ENCODE data around the gene PRM1.

PRM1 gene

DNA sequence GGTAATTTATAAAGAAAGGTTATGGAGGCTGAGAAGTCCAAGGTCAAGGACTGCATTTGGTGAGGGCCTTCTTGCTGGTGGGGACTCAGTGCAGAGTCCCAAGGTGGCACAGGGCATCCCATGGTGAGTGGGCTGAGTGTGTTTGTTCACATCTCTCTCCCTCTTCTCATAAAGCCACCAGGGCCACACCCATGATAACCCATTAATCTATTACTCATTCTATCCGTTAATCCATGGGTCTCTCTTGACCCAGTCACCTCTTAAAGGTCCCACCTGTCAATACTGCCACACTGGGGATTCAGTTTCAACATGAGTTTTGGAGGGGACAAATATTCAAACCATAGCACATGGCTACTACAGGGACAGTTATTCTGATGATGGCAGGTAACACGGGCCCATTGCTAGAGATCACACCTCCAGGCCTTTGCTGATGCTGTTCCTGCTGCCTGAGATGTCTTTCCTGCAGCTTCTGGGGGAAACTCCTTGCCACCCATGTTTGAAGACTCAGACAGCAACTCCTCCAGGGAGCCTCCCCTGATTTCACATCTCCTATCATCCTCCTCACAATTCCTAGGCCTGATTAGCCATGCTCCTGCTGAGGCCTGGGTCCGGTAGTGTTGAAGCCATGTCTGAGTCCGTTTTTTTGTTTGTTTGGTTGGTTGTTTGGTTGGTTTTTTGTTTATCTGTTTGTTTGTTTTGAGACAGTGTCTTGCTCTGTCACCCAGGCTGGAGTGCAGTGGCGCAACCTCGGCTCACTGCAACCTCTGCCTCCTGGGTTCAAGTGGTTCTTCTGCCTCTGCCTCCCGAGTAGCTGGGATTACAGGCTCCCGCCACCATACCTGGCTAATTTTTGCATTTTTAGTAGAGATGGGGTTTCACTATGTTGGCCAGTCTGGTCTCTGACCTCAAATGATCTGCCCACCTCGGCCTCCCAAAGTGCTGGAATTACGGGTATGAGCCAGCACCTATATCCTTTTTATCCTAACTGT lies 41.2 kb downstream of the PRM1 start:
- no CpG with 5 or more reads among the region's 10 CpGs for WGBS (ENCODE audit: insufficient coverage, insufficient read length)
- no peaks in the 10 kb centered on the region for H3K9me3 ChIP-seq (ENCODE audit: control insufficient read depth, insufficient read depth, low read length)
- H3K4me1 ChIP-seq (ENCODE audit: control insufficient read depth, insufficient read depth, low read length), result no peaks in the 10 kb centered on the region
- no peaks in the 10 kb centered on the region for H3K36me3 ChIP-seq (ENCODE audit: control insufficient read depth, insufficient read depth, low read length)
- no peak overlapping the region for H3K4me3 ChIP-seq (ENCODE audit: low read length)
- no peak for DNase-seq (ENCODE audit: low read depth, low spot score)
- H3K27me3 ChIP-seq (ENCODE audit: control insufficient read depth, insufficient read depth, low read length), result no peaks in the 10 kb centered on the region; the same call in 1 of the 2 replicates
- no peak overlapping the region for H3K27ac ChIP-seq (ENCODE audit: low read length)

DNA sequence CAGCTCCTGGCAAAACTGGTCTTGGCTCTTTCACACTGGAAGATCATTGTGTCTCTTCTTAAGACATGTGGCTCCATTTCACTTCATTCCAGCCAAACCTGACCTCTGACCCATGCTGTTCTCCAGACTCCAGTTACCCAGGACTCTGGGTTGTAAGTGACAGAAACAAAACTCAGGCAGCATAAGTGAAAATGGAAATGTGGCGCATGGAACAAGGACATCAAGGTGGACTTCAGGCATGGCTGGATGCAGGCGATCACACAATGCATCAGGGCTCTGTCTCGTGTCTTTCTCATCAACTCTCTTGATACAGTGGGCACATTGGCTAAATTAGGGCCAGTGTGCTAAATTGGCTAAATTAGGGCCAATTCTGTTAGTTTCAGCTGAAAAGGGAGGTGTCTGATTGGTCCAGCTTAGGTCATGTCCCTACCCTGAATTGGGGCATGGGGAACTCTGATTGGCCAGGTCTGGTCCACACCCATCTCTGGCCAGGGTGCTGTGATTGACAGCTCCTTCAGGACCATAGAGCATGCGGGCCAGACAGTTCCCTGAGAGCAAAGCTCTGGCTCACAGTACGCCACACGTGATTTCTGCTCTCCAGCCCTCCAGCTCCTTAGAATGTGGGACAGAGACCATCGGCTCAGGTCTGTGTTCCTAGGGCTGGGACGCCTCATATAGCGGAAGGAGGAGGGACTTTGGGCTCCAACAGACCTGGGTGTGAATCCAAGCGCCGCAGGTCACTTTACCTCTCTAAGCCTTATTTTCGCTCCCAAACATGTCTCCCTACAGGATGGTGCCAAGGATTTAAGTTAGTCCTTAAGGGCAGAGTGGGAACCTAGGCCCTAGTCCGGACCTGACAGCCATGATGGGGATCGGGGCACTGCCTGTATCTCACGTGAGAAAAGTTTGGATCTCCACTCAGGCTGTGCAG lies 42.6 kb downstream of the PRM1 start:
- Histone ChIP-seq H3K27ac (ENCODE audit: low read length) (no peak overlapping the region), H3K4me3 (ENCODE audit: low read length) (no peak overlapping the region), H3K9me3 (ENCODE audit: control insufficient read depth, insufficient read depth, low read length) (no peaks in the 10 kb centered on the region), H3K4me1 (ENCODE audit: control insufficient read depth, insufficient read depth, low read length) (no peaks in the 10 kb centered on the region), H3K36me3 (ENCODE audit: control insufficient read depth, insufficient read depth, low read length) (no peaks in the 10 kb centered on the region), H3K27me3 (ENCODE audit: control insufficient read depth, insufficient read depth, low read length) (no peaks in the 10 kb centered on the region; the same call in 1 of the 2 replicates)
- no peak for DNase-seq (ENCODE audit: low read depth, low spot score)
- no CpG with 5 or more reads among the region's 15 CpGs for WGBS (ENCODE audit: insufficient coverage, insufficient read length)

- DNase-seq (ENCODE audit: low read depth, low spot score), result no peak
- Histone ChIP-seq H3K9me3 (ENCODE audit: control insufficient read depth, insufficient read depth, low read length) (no peaks in the 10 kb centered on the region), H3K36me3 (ENCODE audit: control insufficient read depth, insufficient read depth, low read length) (no peaks in the 10 kb centered on the region), H3K27ac (ENCODE audit: low read length) (no peak overlapping the region), H3K27me3 (ENCODE audit: control insufficient read depth, insufficient read depth, low read length) (no peaks in the 10 kb centered on the region; the same call in 1 of the 2 replicates), H3K4me3 (ENCODE audit: low read length) (no peak overlapping the region), H3K4me1 (ENCODE audit: control insufficient read depth, insufficient read depth, low read length) (peaks cover 3% of the 10 kb centered on the region)
- no CpG with 5 or more reads among the region's 10 CpGs for WGBS (ENCODE audit: insufficient coverage, insufficient read length)
These were observed 44.5 kb downstream of the PRM1 start for GRCh38 chr16:11236461-11237254.

- H3K27ac ChIP-seq (ENCODE audit: low read length), result no peak overlapping the region
- no CpG with 5 or more reads among the region's 5 CpGs for WGBS (ENCODE audit: insufficient coverage, insufficient read length)
- H3K27me3 ChIP-seq (ENCODE audit: control insufficient read depth, insufficient read depth, low read length), result no peaks in the 10 kb centered on the region; the same call in 1 of the 2 replicates
- H3K9me3 ChIP-seq (ENCODE audit: control insufficient read depth, insufficient read depth, low read length), result no peaks in the 10 kb centered on the region
- DNase-seq (ENCODE audit: low read depth, low spot score), result no peak
- peaks cover 3% of the 10 kb centered on the region for H3K4me1 ChIP-seq (ENCODE audit: control insufficient read depth, insufficient read depth, low read length)
- H3K4me3 ChIP-seq (ENCODE audit: low read length), result no peak overlapping the region
- no peaks in the 10 kb centered on the region for H3K36me3 ChIP-seq (ENCODE audit: control insufficient read depth, insufficient read depth, low read length)
These were observed 45.5 kb downstream of the PRM1 start for GRCh38 chr16:11235703-11235991.

- H3K4me1 ChIP-seq (ENCODE audit: control insufficient read depth, insufficient read depth, low read length), result peaks cover 3% of the 10 kb centered on the region
- no peaks in the 10 kb centered on the region for H3K9me3 ChIP-seq (ENCODE audit: control insufficient read depth, insufficient read depth, low read length)
- H3K27ac ChIP-seq (ENCODE audit: low read length), result no peak overlapping the region
- no peak for DNase-seq (ENCODE audit: low read depth, low spot score)
- H3K36me3 ChIP-seq (ENCODE audit: control insufficient read depth, insufficient read depth, low read length), result no peaks in the 10 kb centered on the region
- H3K4me3 ChIP-seq (ENCODE audit: low read length), result no peak overlapping the region
- WGBS (ENCODE audit: insufficient coverage, insufficient read length), result no CpG with 5 or more reads among the region's 13 CpGs
- no peaks in the 10 kb centered on the region; the same call in 1 of the 2 replicates for H3K27me3 ChIP-seq (ENCODE audit: control insufficient read depth, insufficient read depth, low read length)
These were observed 46.0 kb downstream of the PRM1 start for GRCh38 chr16:11234884-11235702.

- H3K4me1 ChIP-seq (ENCODE audit: control insufficient read depth, insufficient read depth, low read length), result peaks cover 3% of the 10 kb centered on the region
- H3K27ac ChIP-seq (ENCODE audit: low read length), result no peak overlapping the region
- no peak overlapping the region for H3K4me3 ChIP-seq (ENCODE audit: low read length)
- WGBS (ENCODE audit: insufficient coverage, insufficient read length), result no CpG with 5 or more reads among the region's 8 CpGs
- no peak for DNase-seq (ENCODE audit: low read depth, low spot score)
- H3K9me3 ChIP-seq (ENCODE audit: control insufficient read depth, insufficient read depth, low read length), result no peaks in the 10 kb centered on the region
- H3K36me3 ChIP-seq (ENCODE audit: control insufficient read depth, insufficient read depth, low read length), result no peaks in the 10 kb centered on the region
- H3K27me3 ChIP-seq (ENCODE audit: control insufficient read depth, insufficient read depth, low read length), result no peaks in the 10 kb centered on the region; the same call in 1 of the 2 replicates
These were observed 47.3 kb downstream of the PRM1 start for GRCh38 chr16:11233727-11234376.

- peaks cover 3% of the 10 kb centered on the region for H3K4me1 ChIP-seq (ENCODE audit: control insufficient read depth, insufficient read depth, low read length)
- H3K4me3 ChIP-seq (ENCODE audit: low read length), result no peak overlapping the region
- no peak overlapping the region for H3K27ac ChIP-seq (ENCODE audit: low read length)
- no peak for DNase-seq (ENCODE audit: low read depth, low spot score)
- no peaks in the 10 kb centered on the region; the same call in 1 of the 2 replicates for H3K27me3 ChIP-seq (ENCODE audit: control insufficient read depth, insufficient read depth, low read length)
- no peaks in the 10 kb centered on the region for H3K9me3 ChIP-seq (ENCODE audit: control insufficient read depth, insufficient read depth, low read length)
- WGBS (ENCODE audit: insufficient coverage, insufficient read length), result no CpG with 5 or more reads among the region's 35 CpGs
- H3K36me3 ChIP-seq (ENCODE audit: control insufficient read depth, insufficient read depth, low read length), result no peaks in the 10 kb centered on the region
These were observed 48.0 kb downstream of the PRM1 start for GRCh38 chr16:11232852-11233726.

DNA sequence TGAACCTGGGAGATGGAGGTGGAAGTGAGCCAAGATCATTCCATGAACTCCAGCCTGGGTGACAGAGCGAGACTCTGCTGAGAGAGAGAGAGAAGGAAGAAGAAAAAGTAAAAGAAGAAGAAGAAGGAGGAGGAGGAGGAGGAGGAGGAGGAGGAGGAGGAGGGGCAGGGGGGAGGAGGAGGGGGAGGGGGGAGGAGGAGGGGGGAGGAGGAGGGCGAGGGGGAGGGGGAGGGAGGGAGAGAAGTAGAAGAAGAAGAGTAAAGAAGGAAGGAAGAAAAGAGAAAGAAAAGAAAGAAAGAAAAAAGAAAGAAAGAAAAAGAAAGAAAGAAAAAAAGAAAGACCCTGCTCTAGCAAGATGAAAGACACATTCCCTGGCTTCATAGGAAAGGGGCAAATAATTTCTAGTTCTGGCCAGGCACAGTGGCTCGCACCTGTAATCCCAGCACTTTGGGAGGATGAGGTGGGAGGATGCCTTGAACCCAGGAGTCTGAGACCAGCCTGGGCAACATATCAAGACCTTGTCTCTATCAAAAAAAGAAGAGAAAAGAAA lies 48.8 kb downstream of the PRM1 start:
- Histone ChIP-seq H3K27ac (ENCODE audit: low read length) (no peak overlapping the region), H3K4me1 (ENCODE audit: control insufficient read depth, insufficient read depth, low read length) (peaks cover 3% of the 10 kb centered on the region), H3K4me3 (ENCODE audit: low read length) (no peak overlapping the region), H3K9me3 (ENCODE audit: control insufficient read depth, insufficient read depth, low read length) (no peaks in the 10 kb centered on the region), H3K36me3 (ENCODE audit: control insufficient read depth, insufficient read depth, low read length) (no peaks in the 10 kb centered on the region), H3K27me3 (ENCODE audit: control insufficient read depth, insufficient read depth, low read length) (no peaks in the 10 kb centered on the region; the same call in 1 of the 2 replicates)
- WGBS (ENCODE audit: insufficient coverage, insufficient read length), result no CpG with 5 or more reads among the region's 3 CpGs
- DNase-seq (ENCODE audit: low read depth, low spot score), result no peak
